Thoracic aorta (tissue), 2 donors: Measurements from ENCODE around the gene AMOTL2. TPM values are rescaled to one million over a fixed set of nuclear protein-coding genes. Genes with fewer than 3 reads are reported as not detected.

ENCODE experiments used
- ATAC-seq: fragments of 150-250 bp; one replicate; pipeline ENCODE4 v1.8.0; 2017; ENCODE audit warnings: low read depth; ENCODE audit not compliant: insufficient number of reproducible peaks, low FRiP score
- DNase-seq: peaks from one replicate; pipeline ENCODE4 v3.0.0-alpha.2; 2020; ENCODE audit warnings: low spot score
- H3K27ac ChIP-seq, 2 donors: fragments of 200-600 bp; sonication (generic); 1 replicate in 1 of 2; 2 replicates in 1 of 2; pipeline ENCODE4 v1.5.1; 2016; ENCODE audit warnings: mild to moderate bottlenecking in 2 of 2, moderate library complexity in 2 of 2
- H3K27me3 ChIP-seq: fragments of 200-600 bp; sonication (generic); replicated peaks from 2 replicates; pipeline ENCODE4 v1.6.0; 2016; ENCODE audit warnings: mild to moderate bottlenecking; ENCODE audit not compliant: insufficient read depth
- H3K36me3 ChIP-seq: fragments of 200-600 bp; sonication (generic); one replicate; pipeline ENCODE4 v1.5.1; 2016
- H3K4me1 ChIP-seq, 2 donors: fragments of 200-600 bp; sonication (generic); 1 replicate in 1 of 2; 2 replicates in 1 of 2; pipeline versions ENCODE4 v1.5.1 to v1.6.0; 2016; ENCODE audit warnings: low read depth in 2 of 2, mild to moderate bottlenecking in 1 of 2; ENCODE audit not compliant: control insufficient read depth in 1 of 2
- H3K4me3 ChIP-seq: fragments of 200-600 bp; sonication (generic); 2 replicates; pipeline ENCODE4 v1.5.1; 2016; ENCODE audit warnings: mild to moderate bottlenecking
- H3K9me3 ChIP-seq: fragments of 200-600 bp; sonication (generic); 2 replicates; pipeline ENCODE4 v1.5.1; 2016
- total RNA-seq, 2 donors: library from RNA; depleted of rRNA; stranded (reverse); fragments of >200 nt; gene quantifications; one replicate each; pipeline versions ENCODE4 v1.1.0 to v1.2.3, GENCODE V29; 2016
- TF ChIP-seq, protein P1 (sequence below): fragments of 200-600 bp; sonication (generic); IDR thresholded peaks from one replicate; pipeline ENCODE4 v1.5.1; 2019; ENCODE audit warnings: antibody characterized with exemption

The AMOTL2 gene
- total RNA-seq, 2 donors from 2014 or later: 62.4 to 161 TPM

DNA sequence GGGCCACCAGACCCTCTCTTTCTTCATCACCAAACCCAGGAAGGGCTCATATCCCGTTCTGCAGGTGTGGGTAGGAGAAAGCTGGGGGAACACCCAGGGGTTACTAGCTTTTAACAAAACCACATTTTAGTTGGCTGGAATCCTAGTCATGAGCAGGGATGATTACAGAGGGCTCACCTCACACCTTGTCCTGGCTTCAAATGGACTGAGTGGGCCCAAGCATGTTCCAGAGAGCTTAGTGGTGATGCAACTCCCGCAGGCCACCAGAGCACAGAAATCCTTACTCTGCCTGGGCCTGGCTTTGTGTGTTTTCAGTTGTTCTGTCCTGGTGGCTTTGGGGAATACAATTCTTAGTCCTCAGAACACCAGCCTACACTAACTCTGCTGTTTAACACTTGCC lies 66.8 kb downstream of the AMOTL2 start:
- Histone ChIP-seq H3K27me3 (no peaks in the 10 kb centered on the region), H3K27ac (no peak overlapping the region), H3K4me1 (peaks cover 17 to 30% of the 10 kb centered on the region in 2 donors), H3K4me3 (no peak overlapping the region), H3K9me3 (no peaks in the 10 kb centered on the region), H3K36me3 (no peaks in the 10 kb centered on the region)
- TF ChIP-seq, protein P1, sequence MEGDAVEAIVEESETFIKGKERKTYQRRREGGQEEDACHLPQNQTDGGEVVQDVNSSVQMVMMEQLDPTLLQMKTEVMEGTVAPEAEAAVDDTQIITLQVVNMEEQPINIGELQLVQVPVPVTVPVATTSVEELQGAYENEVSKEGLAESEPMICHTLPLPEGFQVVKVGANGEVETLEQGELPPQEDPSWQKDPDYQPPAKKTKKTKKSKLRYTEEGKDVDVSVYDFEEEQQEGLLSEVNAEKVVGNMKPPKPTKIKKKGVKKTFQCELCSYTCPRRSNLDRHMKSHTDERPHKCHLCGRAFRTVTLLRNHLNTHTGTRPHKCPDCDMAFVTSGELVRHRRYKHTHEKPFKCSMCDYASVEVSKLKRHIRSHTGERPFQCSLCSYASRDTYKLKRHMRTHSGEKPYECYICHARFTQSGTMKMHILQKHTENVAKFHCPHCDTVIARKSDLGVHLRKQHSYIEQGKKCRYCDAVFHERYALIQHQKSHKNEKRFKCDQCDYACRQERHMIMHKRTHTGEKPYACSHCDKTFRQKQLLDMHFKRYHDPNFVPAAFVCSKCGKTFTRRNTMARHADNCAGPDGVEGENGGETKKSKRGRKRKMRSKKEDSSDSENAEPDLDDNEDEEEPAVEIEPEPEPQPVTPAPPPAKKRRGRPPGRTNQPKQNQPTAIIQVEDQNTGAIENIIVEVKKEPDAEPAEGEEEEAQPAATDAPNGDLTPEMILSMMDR: no peak
- DNase-seq (no peak), ATAC-seq (no peak)

DNA sequence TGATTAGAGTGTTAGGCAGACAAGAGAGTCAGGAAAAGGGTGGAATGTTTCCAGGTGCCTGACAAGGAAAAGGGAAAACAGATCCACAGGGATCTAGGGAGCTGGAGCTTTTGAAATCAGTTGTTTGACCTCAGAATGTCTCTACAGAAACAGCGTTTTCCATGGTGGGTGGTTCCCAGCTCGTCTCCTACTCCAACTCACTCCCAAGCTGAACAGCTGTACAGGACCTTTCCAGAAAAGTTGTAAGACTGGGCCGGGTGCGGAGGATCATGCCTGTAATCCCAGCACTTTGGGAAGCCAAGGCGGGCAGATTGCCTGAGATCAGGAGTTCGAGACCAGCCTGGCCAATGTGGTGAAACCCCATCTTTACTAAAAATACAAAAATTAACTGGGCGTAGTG lies 67.9 kb downstream of the AMOTL2 start:
- ATAC-seq (no peak), DNase-seq (no peak)
- Histone ChIP-seq H3K9me3 (no peaks in the 10 kb centered on the region), H3K4me1 (peaks cover 11 to 19% of the 10 kb centered on the region in 2 donors), H3K36me3 (no peaks in the 10 kb centered on the region), H3K27ac (no peak overlapping the region), H3K27me3 (no peaks in the 10 kb centered on the region), H3K4me3 (no peak overlapping the region)
- TF ChIP-seq, protein P1: no peak

Other genes with a start within 250 kb of the AMOTL2 start
- gene RYK, start 123.6 kb downstream of the AMOTL2 start, total RNA-seq: 10 to 100 TPM; 50.9 to 74.1 TPM
- 10 to 100 TPM; 52.2 to 66.2 TPM for gene ANAPC13, start 111.5 kb upstream of the AMOTL2 start, total RNA-seq
- gene CEP63, start 111.6 kb upstream of the AMOTL2 start, total RNA-seq: 10 to 100 TPM; 20.4 to 28.3 TPM